HG02763 (cell line): Measurements from ENCODE around the gene DNM1.

ENCODE experiments used
- ATAC-seq: cut with Tn5 transposase; IDR thresholded peaks from one replicate; pipeline ENCODE4 v1.9.1; 2021; ENCODE audit warnings: mild to moderate bottlenecking, moderate library complexity; ENCODE audit not compliant: unreplicated experiment

The DNM1 gene

DNA sequence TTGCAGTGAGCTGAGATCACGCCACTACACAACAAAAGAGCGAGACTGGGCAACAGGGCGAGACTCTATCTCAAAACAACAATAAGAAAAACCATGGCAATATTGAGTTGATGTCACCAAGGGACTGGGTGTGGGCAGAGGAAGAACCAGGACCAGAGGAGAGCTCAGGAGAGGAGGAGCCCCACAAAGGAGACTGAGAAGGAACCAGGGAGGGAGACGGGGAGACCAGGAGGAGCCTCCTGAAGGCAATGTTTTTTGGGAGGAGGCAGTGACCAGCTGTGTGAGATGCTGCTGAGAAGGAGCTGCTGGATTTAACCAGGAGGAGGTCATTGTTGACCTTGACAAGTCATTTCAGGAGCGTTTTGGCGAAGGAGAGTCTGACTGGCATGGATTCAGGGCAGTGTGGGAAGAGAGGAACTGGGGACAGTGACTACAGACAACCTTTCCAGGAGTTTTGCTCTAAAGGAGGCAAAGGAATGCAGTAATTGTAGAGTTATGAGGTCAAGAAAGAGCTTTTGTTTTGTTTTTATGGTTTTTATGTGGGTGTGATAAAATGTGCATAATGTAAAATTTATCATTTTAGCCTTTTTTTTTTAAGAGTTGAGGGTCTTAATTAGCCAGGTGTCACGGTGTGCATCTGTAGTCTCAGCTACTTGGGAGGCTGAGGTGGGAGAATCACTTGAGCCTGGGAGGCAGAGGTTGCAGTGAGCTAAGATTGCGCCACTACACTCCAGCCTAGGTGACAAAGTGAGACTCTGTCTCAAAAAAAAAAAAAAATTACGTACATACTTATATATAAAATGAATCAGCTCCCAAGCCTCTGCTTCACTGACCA, 101.2 kb downstream of the DNM1 start:
- ATAC-seq, result no peak
